ENCODE measurements around the gene F2RL1.
"Not testable (repeated sequence)": the region's sequence is repeated elsewhere in the genome, so short reads cannot be mapped to it uniquely, and the experiment has no call there.

F2RL1 gene

DNA sequence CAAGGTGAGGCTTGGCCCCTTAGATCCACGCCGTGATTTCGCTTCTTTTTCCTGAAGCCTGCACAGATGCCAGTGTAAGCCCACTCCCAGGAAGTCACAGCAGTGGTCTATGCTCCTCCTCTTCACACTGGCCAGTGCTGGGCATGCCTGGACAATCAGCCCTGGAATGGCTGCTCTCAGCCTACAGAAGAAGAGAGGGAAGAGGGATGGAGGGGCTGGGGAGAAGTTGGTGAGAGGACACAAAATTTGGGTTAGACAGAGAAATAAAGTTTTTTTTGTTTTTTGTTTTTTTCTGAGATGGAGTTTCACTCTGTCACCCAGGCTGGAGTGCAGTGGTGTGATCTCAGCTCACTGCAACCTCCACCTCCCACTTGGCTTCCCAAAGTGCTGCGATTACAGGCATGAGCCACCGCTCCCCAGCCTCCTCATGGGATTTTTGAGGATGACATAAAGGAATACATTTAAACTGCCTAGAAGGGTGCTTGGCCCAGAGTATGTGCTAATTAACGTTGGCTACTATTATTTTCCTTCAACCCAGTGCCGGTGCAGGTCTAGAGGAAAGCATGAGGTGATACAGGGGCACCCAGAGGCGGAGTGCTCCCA, 31.8 kb downstream of the F2RL1 start:
- no peak for DNase-seq (ENCODE audit: low read depth, low spot score)

DNA sequence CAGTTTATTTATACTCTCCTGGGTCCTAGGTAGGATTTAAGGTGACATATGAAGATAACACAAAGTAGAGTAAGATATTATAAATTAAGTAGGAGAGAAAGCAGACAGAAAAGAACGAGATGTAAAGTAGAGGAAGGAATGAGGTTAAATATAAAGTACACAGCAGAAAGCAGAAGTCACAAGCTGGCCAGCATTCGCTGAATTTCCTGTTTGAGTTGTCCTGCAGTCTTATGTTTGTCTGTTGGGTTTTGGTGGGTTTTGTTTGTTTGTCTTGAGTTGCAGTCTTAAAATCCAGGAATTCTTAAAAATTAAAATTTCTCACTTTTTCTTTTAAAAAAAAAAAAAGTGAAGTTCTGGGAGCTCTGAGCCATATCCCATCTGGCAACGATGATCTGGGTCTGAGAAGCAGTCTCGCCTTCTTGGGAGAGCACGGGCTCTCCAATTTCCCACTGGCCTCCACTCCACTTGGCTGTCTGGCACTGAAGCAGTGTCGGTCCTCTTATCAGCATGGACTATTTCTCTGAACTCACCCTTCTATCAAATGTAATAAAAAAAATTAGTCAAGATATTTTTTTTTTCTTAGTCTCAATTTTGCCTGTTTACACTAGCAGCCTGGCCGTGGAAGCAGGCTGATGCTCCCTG, 33.0 kb downstream of the F2RL1 start:
- DNase-seq (ENCODE audit: low read depth, low spot score) = no peak

DNA sequence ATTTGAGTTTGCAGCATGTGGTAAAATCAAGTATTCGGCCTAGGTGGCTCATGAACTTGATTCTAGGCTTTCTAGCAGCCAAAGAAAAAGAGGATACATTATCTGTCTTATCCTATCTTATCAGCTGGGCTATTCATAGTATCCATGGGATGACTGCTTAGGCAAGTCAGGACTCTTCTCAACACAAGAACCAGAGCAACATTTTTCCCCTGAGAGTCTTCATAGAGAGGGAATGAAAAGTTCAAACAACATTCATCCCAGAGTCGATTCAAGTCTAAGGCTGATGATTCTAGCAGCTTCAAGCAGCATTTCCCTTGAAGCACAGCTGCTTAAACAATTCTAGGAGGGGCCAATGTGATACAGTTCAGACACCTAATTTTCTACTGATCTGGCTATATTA, 33.9 kb downstream of the F2RL1 start:
- no peak for DNase-seq (ENCODE audit: low read depth, low spot score)

DNA sequence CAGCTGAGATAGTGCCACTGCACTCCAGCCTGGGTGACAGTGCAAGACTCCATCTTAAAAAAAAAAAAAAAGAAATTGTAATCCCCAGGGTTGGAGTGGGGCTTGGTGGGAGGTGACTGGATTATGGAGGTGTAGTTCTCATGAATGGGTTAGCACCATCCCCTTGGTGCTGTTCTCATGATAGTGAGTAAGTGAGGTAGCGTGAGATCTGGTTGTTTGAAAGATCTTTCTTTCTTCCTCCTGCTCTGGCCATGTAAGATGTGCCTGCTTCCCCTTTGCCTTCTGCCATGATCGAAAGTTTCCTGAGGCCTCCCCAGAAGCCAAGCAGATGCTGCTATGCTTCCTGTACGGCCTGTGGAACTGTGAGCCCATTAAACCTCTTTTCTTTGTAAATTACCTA, 34.9 kb downstream of the F2RL1 start:
- DNase-seq (ENCODE audit: low read depth, low spot score) = not testable (repeated sequence)

DNA sequence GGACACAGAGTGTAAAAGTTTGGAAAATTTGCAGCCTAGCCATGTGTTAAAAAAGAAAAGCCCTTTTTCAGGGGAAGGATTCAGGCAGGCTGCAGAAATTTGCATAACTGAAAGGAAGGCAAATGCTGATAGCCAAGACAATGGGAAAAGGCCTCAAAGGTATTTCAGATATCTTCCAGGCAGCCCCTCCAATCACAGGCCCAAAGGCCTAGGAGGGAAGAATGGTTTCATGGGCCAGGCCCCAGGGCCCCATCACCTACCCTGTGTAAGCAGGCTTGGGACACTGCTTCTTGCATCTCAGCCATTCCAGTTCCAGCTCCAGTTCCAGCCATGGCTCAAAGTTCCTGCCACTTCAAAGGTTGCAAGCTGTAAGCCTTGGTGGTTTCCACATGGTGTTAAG, 35.8 kb downstream of the F2RL1 start:
- DNase-seq (ENCODE audit: low read depth, low spot score) = no peak

DNA sequence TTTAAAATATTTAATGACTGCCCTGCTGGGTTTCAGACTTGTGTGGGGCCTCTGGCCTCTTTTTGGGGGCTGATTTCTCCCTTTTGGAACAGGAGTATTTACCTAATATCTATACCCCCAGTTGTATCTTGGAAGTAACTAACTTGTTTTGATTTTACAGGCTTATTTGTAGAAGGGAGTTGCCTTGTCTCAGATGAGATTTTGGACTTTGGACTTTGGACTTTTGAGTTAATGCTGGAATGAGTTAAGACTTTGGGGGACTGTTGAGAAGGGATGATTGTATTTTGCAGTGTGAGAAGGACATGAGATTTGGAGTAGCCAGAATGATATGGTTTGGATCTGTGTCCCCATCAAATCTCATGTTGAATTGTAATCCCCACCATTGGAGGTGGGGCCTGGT, 36.7 kb downstream of the F2RL1 start:
- not testable (repeated sequence) for DNase-seq (ENCODE audit: low read depth, low spot score)

DNA sequence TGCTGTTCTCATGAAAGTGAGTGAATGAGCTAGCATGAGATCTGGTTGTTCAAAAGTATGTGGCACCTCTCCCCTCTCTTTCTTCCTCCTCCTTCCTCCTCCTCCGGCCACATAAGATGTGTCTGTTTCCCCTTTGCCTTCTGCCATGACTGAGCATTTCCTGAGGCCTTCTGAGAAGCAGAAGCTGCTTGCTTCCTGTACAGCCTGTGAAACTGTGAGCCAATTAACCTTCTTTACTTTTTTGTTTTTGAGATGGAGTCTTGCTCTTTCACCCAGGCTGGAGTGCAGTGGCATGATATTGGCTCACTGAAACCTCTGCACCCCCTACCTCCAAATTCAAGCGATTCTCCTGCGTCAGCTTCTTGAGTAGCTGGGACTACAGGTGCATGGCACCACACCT, 37.1 kb downstream of the F2RL1 start:
- no peak for DNase-seq (ENCODE audit: low read depth, low spot score)

DNA sequence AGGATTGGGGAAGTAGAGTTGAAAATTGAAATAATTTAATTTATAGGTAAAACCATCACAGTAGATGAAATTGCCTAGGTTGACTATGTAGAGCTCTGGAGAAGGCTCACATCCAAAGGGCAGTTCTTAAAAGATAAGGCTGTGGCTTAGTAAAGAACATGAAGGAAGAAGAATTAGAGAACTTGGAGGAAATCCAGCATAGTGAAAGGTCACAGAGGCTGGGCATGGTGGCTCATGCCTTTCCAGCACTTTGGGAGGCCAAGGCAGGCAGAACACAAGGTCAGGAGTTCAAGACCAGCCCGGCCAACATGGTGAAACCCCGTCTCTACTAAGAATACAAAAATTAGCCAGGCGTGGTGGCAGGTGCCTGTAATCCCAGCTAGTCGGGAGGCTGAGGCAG, 38.0 kb downstream of the F2RL1 start:
- not testable (repeated sequence) for DNase-seq (ENCODE audit: low read depth, low spot score)

DNA sequence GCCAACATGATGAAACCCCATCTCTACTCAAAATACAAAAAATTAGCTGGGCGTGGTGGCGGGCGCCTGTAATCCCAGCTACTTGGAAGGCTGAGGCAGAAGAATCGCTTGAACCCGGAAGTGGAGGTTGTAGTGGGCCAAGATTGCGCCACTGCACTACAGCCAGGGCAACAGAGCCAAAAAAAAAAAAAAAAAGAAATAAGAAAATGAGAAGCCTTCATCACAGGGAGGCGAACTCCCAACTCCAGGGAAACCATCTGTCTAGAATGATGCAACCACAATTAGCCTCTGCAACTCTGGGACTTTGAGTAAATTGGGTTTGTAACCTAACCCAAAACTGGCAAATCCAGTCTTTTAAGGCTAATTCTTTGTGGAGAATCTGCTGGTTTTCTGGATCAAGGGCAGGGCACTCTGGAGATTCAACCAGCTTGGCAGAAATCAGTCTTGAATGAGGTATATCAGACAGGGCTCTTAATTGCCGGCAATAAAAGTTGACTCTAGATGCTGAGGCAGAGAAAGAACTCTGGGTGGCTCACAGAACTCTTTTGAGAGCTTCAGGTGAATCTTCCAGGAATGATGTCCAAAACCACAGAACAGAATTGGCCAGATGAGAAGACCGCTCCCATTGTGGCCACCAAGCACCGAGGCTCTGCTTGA, 40.9 kb downstream of the F2RL1 start:
- no peak for DNase-seq (ENCODE audit: low read depth, low spot score)

DNA sequence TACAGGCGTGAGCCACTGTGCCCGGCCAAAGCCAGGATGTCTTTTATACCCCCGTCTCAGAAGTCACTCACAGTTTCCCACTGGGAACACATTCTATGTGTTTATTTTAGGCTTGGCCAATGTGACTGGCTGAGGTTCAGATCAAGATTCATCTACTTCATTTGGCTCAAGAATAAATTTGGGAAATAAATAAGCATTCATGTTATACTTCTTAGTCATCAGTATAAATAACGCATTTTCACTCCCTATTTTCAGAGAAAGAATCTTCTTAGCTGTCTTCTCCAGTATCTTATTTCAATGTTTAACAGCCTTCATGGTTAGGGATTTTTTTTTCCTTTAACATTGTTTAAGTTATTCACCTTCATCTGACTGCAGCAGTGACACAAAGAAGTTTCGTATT, 42.8 kb downstream of the F2RL1 start:
- DNase-seq (ENCODE audit: low read depth, low spot score) = no peak

DNA sequence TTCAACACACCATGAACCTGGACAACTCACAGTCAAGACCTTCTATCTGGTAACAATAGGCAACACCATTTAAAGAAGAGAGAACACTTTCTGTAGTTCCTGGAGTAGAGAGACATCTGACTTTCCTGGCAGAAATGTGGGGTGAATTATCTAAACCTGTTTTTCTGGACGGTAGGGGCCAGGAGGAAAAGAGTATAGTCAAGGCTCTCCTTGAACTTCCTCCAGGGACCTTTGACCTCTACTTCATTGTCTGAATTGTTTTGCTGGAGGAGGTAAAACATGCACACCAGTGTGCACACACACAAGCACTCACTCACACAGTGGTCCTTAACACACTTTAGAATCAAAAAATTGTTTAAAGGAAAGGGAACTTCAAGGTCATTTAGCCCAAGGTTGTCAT, 44.2 kb downstream of the F2RL1 start:
- no peak for DNase-seq (ENCODE audit: low read depth, low spot score)

DNA sequence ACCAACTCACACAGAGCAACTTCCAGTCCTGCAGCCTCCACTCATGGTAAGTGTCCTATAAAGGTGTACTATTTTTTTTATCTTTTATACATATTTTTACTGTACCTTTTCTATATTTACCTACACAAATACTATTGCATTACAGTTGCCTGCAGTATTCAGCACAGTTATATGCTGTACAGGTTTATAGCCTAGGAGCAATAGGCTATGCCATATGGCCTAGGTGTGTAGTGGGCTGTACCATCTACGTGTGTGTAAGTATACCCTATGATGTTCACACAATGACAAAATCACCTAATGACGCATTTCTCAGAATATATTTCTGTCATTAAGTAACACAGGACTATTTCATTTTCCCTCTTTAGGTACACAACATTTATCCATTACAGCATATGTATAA, 47.7 kb downstream of the F2RL1 start:
- no peak for DNase-seq (ENCODE audit: low read depth, low spot score)

DNA sequence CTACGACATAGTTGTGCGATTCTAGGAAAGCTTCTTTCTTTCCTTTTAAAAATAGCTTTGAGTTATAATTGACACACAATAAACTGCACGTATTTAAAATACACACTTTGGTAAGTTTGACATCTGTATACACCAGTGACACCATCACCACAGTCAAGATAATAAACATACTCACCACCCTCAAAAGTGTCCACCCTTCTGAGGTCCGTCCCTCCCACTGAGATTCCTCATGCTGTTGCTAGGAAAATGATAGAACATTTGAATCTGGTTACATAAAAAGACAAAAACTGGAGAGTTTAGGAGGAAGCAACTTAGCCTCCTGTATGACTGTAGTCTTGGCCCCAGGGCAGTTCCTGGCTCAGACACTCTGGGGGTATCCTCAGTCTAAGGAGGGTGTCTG, 48.2 kb downstream of the F2RL1 start:
- DNase-seq (ENCODE audit: low read depth, low spot score) = no peak

DNA sequence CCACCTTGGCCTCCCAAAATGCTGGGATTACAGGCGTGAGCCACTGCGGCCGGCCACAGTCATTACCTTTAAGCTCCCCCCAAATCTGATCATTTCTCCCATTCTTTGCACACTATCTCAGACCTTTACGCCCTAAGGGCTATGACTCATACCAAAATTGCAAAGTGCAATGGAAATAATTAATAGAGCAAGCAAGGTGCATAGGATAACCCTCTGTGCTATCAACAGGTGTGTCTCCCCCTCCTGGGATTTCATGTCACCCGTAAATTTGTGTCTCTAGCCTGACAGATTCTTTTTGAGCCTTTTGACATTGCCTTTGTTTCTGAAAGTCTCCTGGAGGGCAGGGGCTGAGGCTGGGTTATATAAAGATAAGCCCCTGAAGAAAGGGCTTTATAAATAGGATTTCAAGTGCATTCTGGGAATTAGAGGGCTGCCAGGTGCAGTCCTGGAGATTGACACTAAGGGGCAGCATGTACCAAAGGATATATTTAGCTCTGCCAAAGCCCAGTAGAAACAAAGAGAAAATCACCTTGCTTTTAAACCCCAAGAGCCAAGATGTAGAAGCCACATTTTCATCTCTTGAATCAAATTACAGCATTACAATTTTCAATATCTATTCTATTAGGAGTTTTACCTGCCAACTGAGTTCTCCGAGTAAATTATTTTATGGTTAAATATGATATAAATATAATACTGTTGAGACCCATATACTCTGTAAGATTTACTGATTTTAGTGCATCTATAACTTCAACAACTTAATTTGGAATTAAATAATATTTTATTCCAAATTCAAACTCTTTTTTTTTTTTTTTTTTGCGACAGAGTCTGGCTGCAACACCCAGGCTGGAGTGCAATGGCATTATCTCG, 49.2 kb downstream of the F2RL1 start:
- DNase-seq (ENCODE audit: low read depth, low spot score) = peak; percentile 32

DNA sequence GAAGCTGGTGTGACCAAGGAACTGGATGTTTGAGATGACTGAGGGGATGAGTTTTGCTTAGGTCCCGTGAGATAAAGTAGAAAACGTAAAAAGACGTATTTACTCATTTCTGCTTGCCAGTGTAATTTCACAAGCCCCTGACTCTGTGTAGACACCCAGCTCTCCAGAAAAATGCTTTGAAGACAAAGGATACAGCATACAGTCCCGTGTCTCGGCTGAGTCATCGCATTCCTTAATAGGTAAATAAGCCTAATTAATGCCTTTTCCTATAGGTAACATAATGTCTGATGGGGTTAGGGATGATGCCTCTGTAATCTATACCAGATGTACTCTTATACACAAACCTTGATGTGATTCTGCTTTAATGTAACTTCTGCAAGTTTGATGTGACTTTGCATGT, 51.2 kb downstream of the F2RL1 start:
- DNase-seq (ENCODE audit: low read depth, low spot score) = no peak

DNA sequence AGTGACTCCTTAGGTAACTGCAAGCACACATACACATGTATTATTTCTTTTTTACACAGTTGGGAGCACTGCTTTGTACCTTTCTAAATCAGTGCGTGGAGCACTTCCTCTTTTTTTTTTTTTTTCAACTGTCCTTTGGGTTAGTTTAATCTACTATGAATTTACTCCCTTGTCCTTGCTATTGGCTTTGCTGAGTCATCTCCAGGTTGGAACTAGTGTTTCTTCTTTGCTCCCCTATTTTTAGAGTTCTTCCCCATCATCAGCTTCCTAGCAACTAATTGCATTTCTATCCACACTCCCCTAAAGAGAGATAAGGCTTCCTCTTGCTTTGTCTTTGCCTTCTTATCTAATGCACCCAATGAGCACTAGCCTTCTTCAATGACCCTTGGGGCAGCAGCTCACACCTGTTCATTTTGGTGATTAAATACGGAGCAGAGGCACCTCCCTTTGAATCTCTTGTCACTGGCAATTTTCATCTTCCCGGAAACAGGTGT, 55.3 kb downstream of the F2RL1 start:
- no peak for DNase-seq (ENCODE audit: low read depth, low spot score)

All from activated naive CD8-positive, alpha-beta T cell treated with anti-CD3 and anti-CD28 coated beads, Interleukin-2, amount 50 U/mL, for 16 hours (primary cell).